Tibial nerve (tissue), 4 donors: ENCODE results near the gene DSC2. TPM values are rescaled to one million over a fixed set of nuclear protein-coding genes. Genes with fewer than 3 reads are reported as not detected.
"Not testable (repeated sequence)": the region's sequence is repeated elsewhere in the genome, so short reads cannot be mapped to it uniquely, and the experiment has no call there.

Experiments
- DNase-seq, 2 donors: peaks; one replicate each; pipeline ENCODE4 v3.0.0-alpha.2; 2019; ENCODE audit warnings: low spot score in 2 of 2
- H3K27ac ChIP-seq, 4 donors: fragments of 200-600 bp; sonication (generic) in 3 of 4; one replicate each; pipeline ENCODE4 v1.5.1; 2017 to 2019; ENCODE audit warnings: mild to moderate bottlenecking in 1 of 4
- H3K27me3 ChIP-seq, 2 donors: fragments of 200-600 bp; sonication (generic) in 1 of 2; one replicate each; pipeline versions ENCODE4 v1.5.1 to v1.6.0; 2017 to 2019
- H3K36me3 ChIP-seq, 3 donors: fragments of 200-600 bp; sonication (generic); one replicate each; pipeline ENCODE4 v1.5.1; 2018 to 2019
- H3K4me1 ChIP-seq, 4 donors: fragments of 200-600 bp; sonication (generic) in 3 of 4; one replicate each; pipeline ENCODE4 v1.5.1; 2017 to 2019
- H3K4me3 ChIP-seq, 4 donors: fragments of 200-600 bp; sonication (generic) in 3 of 4; one replicate each; pipeline ENCODE4 v1.5.1; 2017 to 2019; ENCODE audit warnings: mild to moderate bottlenecking in 1 of 4, moderate library complexity in 1 of 4
- H3K9me3 ChIP-seq, 4 donors: fragments of 200-600 bp; sonication (generic) in 3 of 4; one replicate each; pipeline ENCODE4 v1.5.1; 2017 to 2019
- CTCF ChIP-seq, 5 experiments: fragments of 200-600 bp in 3 of 5; fragments of 450-650 bp in 2 of 5; sonication (generic) in 3 of 5; IDR thresholded peaks; one replicate each; pipeline ENCODE4 v1.5.1; 2016 to 2019; ENCODE audit warnings: antibody characterized with exemption in 5 of 5, mild to moderate bottlenecking in 3 of 5, moderate library complexity in 2 of 5
- EP300 ChIP-seq, 2 donors: sonication (generic); formaldehyde crosslinking; IDR thresholded peaks; one replicate each; pipeline ENCODE4 v1.6.1; 2017; ENCODE audit warnings: antibody characterized with exemption in 2 of 2, mild to moderate bottlenecking in 1 of 2
- POLR2A ChIP-seq, 2 donors: fragments of 450-650 bp; IDR thresholded peaks; one replicate each; pipeline ENCODE4 v1.6.1; 2017; ENCODE audit warnings: antibody characterized with exemption in 2 of 2, mild to moderate bottlenecking in 2 of 2, moderate library complexity in 2 of 2
- WGBS, 2 donors: methylation state at CpG; one replicate each; pipeline ENCODE4 v1.1.5; 2018; 5-methylcytosine and 5-hydroxymethylcytosine counted together
- total RNA-seq, 4 donors: library from RNA; depleted of rRNA; stranded (reverse); fragments of >200 nt; gene quantifications; one replicate each; pipeline ENCODE4 v1.1.0, GENCODE V29; 2016

Gene DSC2
- total RNA-seq, 4 donors from 2014 or later: 2.1 to 3.9 (median 3.2) TPM

- H3K9me3 ChIP-seq: no peaks in the 10 kb centered on the region
- H3K27ac ChIP-seq: no peak overlapping the region
- no peaks in the 10 kb centered on the region for H3K4me1 ChIP-seq
- 72 to 81% methylated on average over 4 of the region's 4 CpGs for WGBS, 2 donors
- no peaks in the 10 kb centered on the region for H3K27me3 ChIP-seq
- TF ChIP-seq EP300 (IDR thresholded peaks at IDR 0.05): no peak
- no peak for TF ChIP-seq CTCF (IDR thresholded peaks at IDR 0.05)
- no peak for TF ChIP-seq POLR2A (IDR thresholded peaks at IDR 0.05)
- DNase-seq: no peak
- H3K36me3 ChIP-seq: no peaks in the 10 kb centered on the region
- no peak overlapping the region for H3K4me3 ChIP-seq
These were observed 32.8 kb upstream of the DSC2 start for GRCh38 chr18:31134988-31135529.

- Histone ChIP-seq H3K27me3 (no peaks in the 10 kb centered on the region), H3K36me3 (no peaks in the 10 kb centered on the region), H3K4me1 (no peaks in the 10 kb centered on the region), H3K27ac (no peak overlapping the region), H3K4me3 (no peak overlapping the region), H3K9me3 (no peaks in the 10 kb centered on the region)
- no peak for TF ChIP-seq CTCF (IDR thresholded peaks at IDR 0.05)
- TF ChIP-seq EP300 (IDR thresholded peaks at IDR 0.05): no peak
- TF ChIP-seq POLR2A (IDR thresholded peaks at IDR 0.05): no peak
- DNase-seq: no peak
- 73 to 77% methylated on average over 1 of the region's 1 CpG for WGBS, 2 donors
These were observed 27.3 kb upstream of the DSC2 start for GRCh38 chr18:31129398-31130115.

DNA sequence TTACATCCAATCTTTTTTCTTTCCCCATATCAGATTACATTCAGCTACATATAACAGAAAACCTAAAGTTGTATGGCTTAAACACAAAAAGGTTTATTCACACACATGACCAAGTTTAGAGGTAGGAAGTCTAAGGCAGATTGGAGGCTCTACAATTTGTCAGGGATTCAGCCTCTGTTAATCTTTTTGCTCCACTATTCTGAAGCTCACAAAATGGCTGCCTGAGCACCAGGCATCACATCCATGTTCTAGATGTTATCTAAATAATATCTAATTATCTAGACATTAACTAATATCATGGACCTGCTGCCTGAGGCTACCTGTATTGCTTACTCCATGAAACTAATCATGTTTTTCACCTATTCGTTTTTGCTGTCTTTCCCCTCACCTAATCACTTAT, 23.7 kb upstream of the DSC2 start:
- H3K36me3 ChIP-seq: no peaks in the 10 kb centered on the region
- H3K9me3 ChIP-seq: no peaks in the 10 kb centered on the region
- H3K4me1 ChIP-seq: no peaks in the 10 kb centered on the region
- H3K27me3 ChIP-seq: no peaks in the 10 kb centered on the region
- no peak overlapping the region for H3K4me3 ChIP-seq
- no peak for TF ChIP-seq POLR2A (IDR thresholded peaks at IDR 0.05)
- no peak for TF ChIP-seq CTCF (IDR thresholded peaks at IDR 0.05)
- TF ChIP-seq EP300 (IDR thresholded peaks at IDR 0.05): no peak
- 85 to 93% methylated on average over 1 of the region's 1 CpG for WGBS, 2 donors
- H3K27ac ChIP-seq: no peak overlapping the region
- no peak for DNase-seq

DNA sequence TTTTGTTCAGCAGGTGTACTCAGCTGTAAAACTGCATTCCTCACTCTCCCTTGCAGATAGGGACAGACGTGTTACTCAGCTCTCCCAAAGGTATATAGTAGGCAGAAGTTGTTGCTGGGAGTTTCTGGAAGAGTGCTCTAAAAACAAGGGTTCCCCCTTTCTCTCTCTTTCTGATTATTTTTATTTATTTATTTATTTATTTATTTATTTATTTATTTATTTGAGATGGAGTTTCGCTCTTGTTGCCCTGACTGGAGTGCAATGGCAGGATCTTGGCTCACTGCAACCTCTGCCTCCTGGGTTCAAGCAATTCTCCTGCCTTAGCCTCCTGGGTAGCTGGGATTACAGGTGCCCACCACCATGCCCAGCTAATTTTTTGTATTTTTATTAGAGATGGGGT, 20.9 kb upstream of the DSC2 start:
- not testable (repeated sequence) for H3K4me1 ChIP-seq, H3K27me3 ChIP-seq, H3K9me3 ChIP-seq, DNase-seq, H3K4me3 ChIP-seq, H3K36me3 ChIP-seq, H3K27ac ChIP-seq
- WGBS, 2 donors: 63 to 85% methylated on average over 2 of the region's 2 CpGs

GRCh38 chr18:31120594-31120993, 18.4 kb upstream of the DSC2 start:
- Histone ChIP-seq H3K27me3 (no peaks in the 10 kb centered on the region), H3K4me3 (no peak overlapping the region), H3K9me3 (no peaks in the 10 kb centered on the region), H3K4me1 (no peaks in the 10 kb centered on the region), H3K36me3 (no peaks in the 10 kb centered on the region), H3K27ac (no peak overlapping the region)
- DNase-seq: no peak
- 65 to 69% methylated on average over 2 of the region's 2 CpGs for WGBS, 2 donors
- TF ChIP-seq CTCF (IDR thresholded peaks at IDR 0.05) (no peak), POLR2A (IDR thresholded peaks at IDR 0.05) (no peak), EP300 (IDR thresholded peaks at IDR 0.05) (no peak)
